Central memory CD8-positive, alpha-beta T cell (primary cell): Measurements from ENCODE around the gene GP1BB.

ENCODE experiments used
- ATAC-seq: fragments of 150-1000 bp; cut with Tn5 transposase; replicated peaks from 2 replicates; pipeline ENCODE4 v1.10.0; 2022; ENCODE audit warnings: mild to moderate bottlenecking, moderate FRiP score, moderate number of reproducible peaks; ENCODE audit not compliant: poor library complexity, severe bottlenecking; ENCODE audit errors: extremely low read depth
- DNase-seq, 2 donors: peaks; one replicate each; pipeline ENCODE4 v3.0.0; 2021; ENCODE audit warnings: low spot score in 2 of 2
- H3K27ac Mint-ChIP-seq: one replicate; pipeline ENCODE4 v1.8.0; 2022; ENCODE audit warnings: low read depth, mild to moderate bottlenecking, moderate library complexity, mixed read lengths
- H3K27me3 Mint-ChIP-seq: one replicate; pipeline ENCODE4 v1.8.0; 2022; ENCODE audit warnings: mixed read lengths
- H3K36me3 Mint-ChIP-seq: one replicate; pipeline ENCODE4 v1.8.0; 2022; ENCODE audit warnings: mild to moderate bottlenecking, moderate library complexity, mixed read lengths; ENCODE audit not compliant: insufficient read depth
- H3K4me1 Mint-ChIP-seq: one replicate; pipeline ENCODE4 v1.8.0; 2022; ENCODE audit warnings: mixed read lengths
- H3K4me3 Mint-ChIP-seq: one replicate; pipeline ENCODE4 v1.8.0; 2022; ENCODE audit warnings: mild to moderate bottlenecking, moderate library complexity, mixed read lengths
- H3K9me3 Mint-ChIP-seq: one replicate; pipeline ENCODE4 v1.8.0; 2022; ENCODE audit warnings: mixed read lengths

GP1BB gene

DNA sequence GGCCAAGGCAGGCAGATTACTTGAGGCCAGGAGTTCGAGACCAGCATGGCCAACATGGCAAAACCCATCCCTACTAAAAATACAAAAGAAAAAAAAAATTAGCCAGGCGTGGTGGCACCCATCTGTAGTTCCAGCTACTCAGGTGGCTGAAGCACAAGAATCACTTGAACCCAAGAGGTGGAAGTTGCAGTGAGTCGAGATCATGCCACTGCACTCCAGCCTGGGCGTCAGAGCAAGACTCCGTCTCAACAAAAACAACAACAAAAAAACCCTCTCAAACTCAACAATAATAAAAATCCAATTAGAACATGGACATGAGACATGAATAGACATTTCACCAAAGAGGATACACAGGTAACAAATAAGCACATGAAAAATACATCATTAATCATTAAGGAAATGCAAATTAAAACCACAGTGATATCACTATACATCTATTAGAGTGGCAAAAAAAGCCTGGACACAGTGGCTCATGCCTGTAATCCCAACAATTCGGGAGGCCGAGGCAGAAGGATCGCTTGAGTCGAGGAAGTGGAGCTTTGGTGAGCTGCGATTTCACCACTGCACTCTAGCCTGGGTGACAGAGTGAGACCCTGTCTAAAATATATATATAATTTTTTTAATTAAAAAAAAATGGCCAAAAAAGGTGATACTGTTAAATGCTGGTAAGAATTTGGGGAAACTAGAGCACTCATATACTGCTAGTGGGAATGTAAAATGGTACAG, 21.8 kb upstream of the GP1BB start:
- Mint-ChIP-seq H3K9me3 (no peaks in the 10 kb centered on the region), H3K27me3 (peaks cover 24% of the 10 kb centered on the region), H3K27ac (no peak overlapping the region), H3K4me3 (no peak overlapping the region), H3K36me3 (peaks cover 2% of the 10 kb centered on the region), H3K4me1 (no peaks in the 10 kb centered on the region)
- ATAC-seq = no peak
- no peak for DNase-seq

- Mint-ChIP-seq H3K36me3 (peaks cover 2% of the 10 kb centered on the region), H3K27ac (no peak overlapping the region), H3K27me3 (peaks cover 20% of the 10 kb centered on the region)
Observed at GRCh38 chr22:19703869-19704268, 19.5 kb upstream of the GP1BB start.

DNA sequence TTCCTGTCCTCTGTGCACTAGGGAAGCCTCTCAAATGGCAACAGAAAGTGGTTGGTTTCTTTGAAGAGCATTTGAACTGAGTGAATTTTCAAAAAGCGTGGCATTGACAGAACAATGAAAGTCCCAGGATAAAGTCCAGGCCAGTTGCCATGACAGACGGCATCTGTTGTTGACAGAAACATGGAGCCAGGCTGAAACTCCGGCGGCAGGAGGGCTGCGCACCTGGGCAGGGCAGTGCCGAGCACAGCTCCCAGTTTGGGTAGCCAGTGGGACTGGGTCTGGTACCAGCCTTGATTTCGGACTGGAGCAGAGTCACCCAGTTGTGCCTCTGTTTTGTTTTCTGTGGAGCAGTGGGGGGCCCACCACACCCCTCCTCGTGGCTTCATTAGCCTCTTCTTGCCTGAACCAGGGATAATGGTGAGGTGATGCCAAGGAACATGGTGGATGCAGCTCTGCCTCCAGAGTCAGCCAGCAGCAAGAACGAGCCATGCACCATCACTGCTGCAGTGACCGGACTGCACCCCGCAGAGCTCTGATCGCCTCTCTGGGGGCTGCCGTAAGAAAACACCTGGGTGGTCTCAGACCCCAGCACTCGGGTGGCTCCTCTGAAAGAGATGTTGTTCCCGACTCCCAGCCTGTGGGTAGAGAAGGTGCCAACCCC, 18.9 kb upstream of the GP1BB start:
- Mint-ChIP-seq H3K4me1 (no peaks in the 10 kb centered on the region), H3K27me3 (peaks cover 20% of the 10 kb centered on the region), H3K9me3 (no peaks in the 10 kb centered on the region), H3K4me3 (no peak overlapping the region), H3K27ac (no peak overlapping the region), H3K36me3 (peaks cover 2% of the 10 kb centered on the region)
- DNase-seq (no peak), ATAC-seq (no peak)

More at GRCh38 chr22:19703869-19704268, 19.5 kb upstream of the GP1BB start:
- H3K4me1 Mint-ChIP-seq = no peaks in the 10 kb centered on the region
- H3K4me3 Mint-ChIP-seq = no peak overlapping the region
- no peak for ATAC-seq
- no peak for DNase-seq
- H3K9me3 Mint-ChIP-seq = no peaks in the 10 kb centered on the region

GRCh38 chr22:19705181-19705934, 18.0 kb upstream of the GP1BB start:
- no peak for DNase-seq
- no peak overlapping the region for H3K4me3 Mint-ChIP-seq
- no peak for ATAC-seq
- peaks cover 2% of the 10 kb centered on the region for H3K36me3 Mint-ChIP-seq
- no peak overlapping the region for H3K27ac Mint-ChIP-seq
- peaks cover 13% of the 10 kb centered on the region for H3K27me3 Mint-ChIP-seq
- H3K9me3 Mint-ChIP-seq = no peaks in the 10 kb centered on the region
- H3K4me1 Mint-ChIP-seq = no peaks in the 10 kb centered on the region

DNA sequence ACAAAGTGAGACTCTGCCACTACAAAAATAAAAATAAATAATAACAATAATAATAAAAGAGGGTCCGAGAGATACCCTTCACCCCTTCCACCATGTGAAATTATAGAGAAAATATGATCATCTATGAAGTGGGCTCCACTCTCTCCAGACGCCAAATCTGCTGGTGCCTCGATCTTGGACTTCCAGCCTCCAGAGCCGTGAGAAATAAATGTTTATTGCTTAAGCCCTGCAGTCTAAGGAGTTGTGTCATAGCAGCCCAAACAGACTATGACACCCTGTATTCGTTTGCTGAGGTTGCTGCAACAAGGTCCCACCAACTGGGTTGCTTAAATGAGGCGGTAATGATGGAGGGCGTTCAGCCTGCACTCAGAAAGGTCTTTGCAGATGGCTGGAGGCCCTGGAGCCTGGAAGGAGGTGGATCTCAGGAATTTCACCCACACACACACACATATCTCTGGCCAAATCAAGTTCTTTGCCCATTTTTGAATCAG, 16.6 kb upstream of the GP1BB start:
- ATAC-seq = no peak
- Mint-ChIP-seq H3K4me3 (no peak overlapping the region), H3K36me3 (peaks cover 2% of the 10 kb centered on the region), H3K9me3 (no peaks in the 10 kb centered on the region), H3K27ac (no peak overlapping the region), H3K27me3 (peaks cover 9% of the 10 kb centered on the region), H3K4me1 (no peaks in the 10 kb centered on the region)
- no peak for DNase-seq

DNA sequence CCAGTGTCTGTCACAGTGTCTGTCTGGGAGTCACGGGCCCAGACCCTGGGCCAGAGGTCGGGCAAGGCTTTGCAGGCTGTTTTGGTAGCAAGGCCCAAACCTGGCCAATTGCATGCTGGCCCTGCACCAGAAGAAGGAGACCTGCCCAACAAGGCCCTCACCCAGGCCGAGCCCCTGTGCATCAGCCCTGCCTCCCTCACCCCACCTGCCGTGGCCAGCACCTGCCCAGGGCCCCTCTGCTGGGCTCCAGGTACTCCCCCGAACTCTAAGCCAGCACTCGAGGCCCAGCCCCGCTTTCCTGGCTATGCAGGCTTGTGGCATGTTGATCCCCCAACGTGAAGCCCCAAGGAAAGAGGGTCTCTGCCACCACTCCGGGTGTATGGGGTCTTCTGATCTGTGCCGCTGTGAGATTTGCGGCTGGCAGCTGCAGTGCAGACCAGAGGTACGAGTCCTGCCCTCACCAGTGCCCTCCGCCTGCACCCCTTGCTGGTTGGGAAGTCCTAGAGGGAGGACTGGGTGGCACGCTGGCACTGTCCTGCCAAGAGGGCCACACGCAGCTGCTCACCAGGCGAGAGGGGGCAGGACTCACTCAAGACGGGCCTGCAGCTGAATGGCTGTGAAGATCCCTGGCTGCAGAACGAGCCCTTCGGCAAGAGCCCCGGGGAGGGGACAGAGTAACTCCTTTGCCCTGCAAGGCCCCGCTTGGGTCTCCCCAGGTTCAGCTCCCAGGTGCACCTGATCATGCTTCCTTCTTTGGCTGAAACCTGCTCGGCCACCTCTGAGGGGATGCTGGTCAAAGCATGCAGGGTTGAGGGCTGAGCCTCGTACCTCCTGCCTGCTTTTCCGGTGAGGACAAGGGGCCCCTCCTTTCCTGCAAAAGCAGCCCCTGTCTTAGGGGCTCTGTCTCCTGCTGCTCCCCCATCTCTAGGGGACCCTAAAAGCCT, 15.7 kb upstream of the GP1BB start:
- Mint-ChIP-seq H3K4me1 (no peaks in the 10 kb centered on the region), H3K36me3 (peaks cover 2% of the 10 kb centered on the region), H3K9me3 (no peaks in the 10 kb centered on the region), H3K27ac (no peak overlapping the region), H3K4me3 (no peak overlapping the region), H3K27me3 (peaks cover 12% of the 10 kb centered on the region)
- DNase-seq (no peak), ATAC-seq (no peak)

- no peaks in the 10 kb centered on the region for H3K9me3 Mint-ChIP-seq
- no peak for DNase-seq
Observed at GRCh38 chr22:19708321-19709011, 14.9 kb upstream of the GP1BB start.

GRCh38 chr22:19709063-19709769, 14.1 kb upstream of the GP1BB start:
- H3K36me3 Mint-ChIP-seq = peaks cover 2% of the 10 kb centered on the region
- H3K4me1 Mint-ChIP-seq = no peaks in the 10 kb centered on the region
- ATAC-seq (no peak), DNase-seq (no peak)
- H3K27me3 Mint-ChIP-seq = peaks cover 23% of the 10 kb centered on the region
- no peaks in the 10 kb centered on the region for H3K9me3 Mint-ChIP-seq
- no peak overlapping the region for H3K27ac Mint-ChIP-seq
- no peak overlapping the region for H3K4me3 Mint-ChIP-seq

More at GRCh38 chr22:19708321-19709011, 14.9 kb upstream of the GP1BB start:
- H3K36me3 Mint-ChIP-seq = peaks cover 2% of the 10 kb centered on the region
- H3K27me3 Mint-ChIP-seq = peaks cover 20% of the 10 kb centered on the region
- H3K27ac Mint-ChIP-seq = no peak overlapping the region
- H3K4me3 Mint-ChIP-seq = no peak overlapping the region
- no peak for ATAC-seq
- no peaks in the 10 kb centered on the region for H3K4me1 Mint-ChIP-seq

- no peak for ATAC-seq
- Mint-ChIP-seq H3K36me3 (peaks cover 2% of the 10 kb centered on the region), H3K4me3 (no peak overlapping the region), H3K27ac (no peak overlapping the region), H3K27me3 (peaks cover 20% of the 10 kb centered on the region), H3K4me1 (no peaks in the 10 kb centered on the region), H3K9me3 (no peaks in the 10 kb centered on the region)
- DNase-seq = no peak
Observed at GRCh38 chr22:19710020-19710768, 13.1 kb upstream of the GP1BB start.

DNA sequence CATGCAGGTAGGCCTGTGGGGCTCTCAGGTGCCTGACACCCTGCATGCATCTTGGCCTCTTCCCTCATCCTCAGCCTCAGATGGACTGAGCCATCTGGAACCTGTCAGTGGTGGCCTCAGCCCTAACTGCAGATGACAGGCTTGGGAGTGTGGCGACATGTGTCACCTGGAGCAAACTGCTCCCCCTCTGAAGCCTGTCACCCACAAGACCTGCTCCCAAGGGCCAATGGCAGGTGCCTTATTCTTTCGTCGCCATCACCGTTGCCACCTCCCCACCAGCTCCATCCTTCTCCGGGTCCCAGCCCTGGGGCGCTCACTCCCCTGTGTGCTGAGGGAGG, 12.6 kb upstream of the GP1BB start:
- DNase-seq = no peak
- no peaks in the 10 kb centered on the region for H3K9me3 Mint-ChIP-seq
- no peaks in the 10 kb centered on the region for H3K4me1 Mint-ChIP-seq
- no peak for ATAC-seq
- no peak overlapping the region for H3K27ac Mint-ChIP-seq
- H3K4me3 Mint-ChIP-seq = no peak overlapping the region
- H3K36me3 Mint-ChIP-seq = peaks cover 2% of the 10 kb centered on the region
- H3K27me3 Mint-ChIP-seq = peaks cover 15% of the 10 kb centered on the region

- Mint-ChIP-seq H3K9me3 (no peaks in the 10 kb centered on the region), H3K4me3 (peak overlapping the region; percentile 65), H3K27ac (no peak overlapping the region), H3K4me1 (no peaks in the 10 kb centered on the region), H3K27me3 (peaks cover 15% of the 10 kb centered on the region), H3K36me3 (peaks cover 2% of the 10 kb centered on the region)
- no peak for DNase-seq
- no peak for ATAC-seq
Observed at GRCh38 chr22:19713245-19713644, 10.1 kb upstream of the GP1BB start.
